Loucy (cell line): Measurements from ENCODE around the gene GNL1.
A peak's percentile ranks its signal among the peaks of the same experiment; 100 is the strongest.

Source experiments
- H2AFZ ChIP-seq: fragments of 200-600 bp; sonication (generic); 2 replicates; pipeline ENCODE4 v1.6.0; 2016; ENCODE audit warnings: antibody characterized with exemption, mild to moderate bottlenecking, low read length, moderate library complexity
- H3F3A ChIP-seq: fragments of 200-600 bp; 2 replicates; pipeline ENCODE4 v1.6.0; 2016; ENCODE audit warnings: antibody characterized with exemption, low read depth, mild to moderate bottlenecking
- H3K27me3 ChIP-seq: fragments of 200-600 bp; sonication (generic); 2 replicates; pipeline ENCODE4 v1.6.1; 2014; ENCODE audit warnings: low read length, mild to moderate bottlenecking; ENCODE audit not compliant: insufficient read depth, poor library complexity, severe bottlenecking
- H3K36me3 ChIP-seq: fragments of 200-600 bp; sonication (generic); 2 replicates; pipeline ENCODE4 v1.6.1; 2016; ENCODE audit warnings: low read length; ENCODE audit not compliant: insufficient read depth
- H3K4me1 ChIP-seq: fragments of 200-600 bp; sonication (generic); 2 replicates; pipeline ENCODE4 v1.5.1; 2014; ENCODE audit warnings: low read length, mild to moderate bottlenecking; ENCODE audit not compliant: insufficient read depth, poor library complexity, severe bottlenecking
- H3K4me2 ChIP-seq: fragments of 200-600 bp; sonication (generic); 2 replicates; pipeline ENCODE4 v1.6.0; 2014; ENCODE audit warnings: antibody characterized with exemption, low read length, low read depth, mild to moderate bottlenecking; ENCODE audit not compliant: poor library complexity, severe bottlenecking
- H3K4me3 ChIP-seq: fragments of 200-600 bp; sonication (generic); 2 replicates; pipeline ENCODE4 v1.5.1; 2014; ENCODE audit warnings: low read length, mild to moderate bottlenecking, mixed read lengths; ENCODE audit not compliant: poor library complexity, severe bottlenecking
- H3K79me2 ChIP-seq: fragments of 200-600 bp; sonication (generic); 2 replicates; pipeline ENCODE4 v1.6.1; 2014; ENCODE audit warnings: low read length; ENCODE audit not compliant: insufficient read depth
- H3K9ac ChIP-seq: fragments of 200-600 bp; sonication (generic); 2 replicates; pipeline ENCODE4 v1.6.0; 2014; ENCODE audit warnings: mild to moderate bottlenecking, low read depth, low read length, moderate library complexity; ENCODE audit not compliant: poor library complexity, severe bottlenecking
- H3K9me2 ChIP-seq: fragments of 200-600 bp; sonication (generic); replicated peaks from 2 replicates; pipeline ENCODE4 v1.6.1; 2016; ENCODE audit warnings: low read depth, low read length, mixed read lengths
- H3K9me3 ChIP-seq: fragments of 200-600 bp; sonication (generic); 2 replicates; pipeline ENCODE4 v1.6.1; 2014; ENCODE audit warnings: mild to moderate bottlenecking, antibody characterized with exemption, low read length, low read depth; ENCODE audit not compliant: insufficient read depth
- H4K20me1 ChIP-seq: fragments of 200-600 bp; sonication (generic); 2 replicates; pipeline ENCODE4 v1.6.0; 2014; ENCODE audit warnings: antibody characterized with exemption, low read length, mild to moderate bottlenecking; ENCODE audit not compliant: insufficient read depth, poor library complexity, severe bottlenecking
- CTCF ChIP-seq: fragments of 200-600 bp; sonication (generic); conservative IDR thresholded peaks from 2 replicates; pipeline ENCODE4 v1.5.1; 2014; ENCODE audit warnings: mild to moderate bottlenecking, antibody characterized with exemption, low read length
- EZH2phosphoT487 ChIP-seq: fragments of 200-600 bp; IDR thresholded peaks from 2 replicates; pipeline ENCODE4 v1.6.1; 2018; ENCODE audit warnings: antibody characterized with exemption, mild to moderate bottlenecking, moderate library complexity, borderline replicate concordance

GNL1 gene

DNA sequence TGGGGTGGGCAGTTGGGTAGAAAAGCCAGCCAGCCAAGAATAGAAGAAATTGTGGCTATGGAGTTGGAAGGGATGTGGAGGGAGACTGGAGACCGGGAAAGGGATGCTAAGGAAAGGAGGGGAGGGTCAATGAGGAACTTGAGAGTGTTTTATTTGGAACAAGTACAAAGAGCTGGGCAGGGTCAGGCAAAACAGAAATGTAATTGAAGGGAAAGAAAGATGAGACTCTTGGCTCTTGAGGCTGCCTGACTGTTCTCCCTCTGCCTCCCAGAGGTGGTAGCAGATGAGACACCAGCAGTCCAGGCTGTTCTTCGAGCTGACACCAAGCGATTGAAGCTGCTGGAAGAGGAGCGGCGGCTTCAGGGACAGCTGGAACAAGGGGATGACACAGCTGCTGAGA is 27.6 kb upstream of the GNL1 start:
- Histone ChIP-seq H3F3A (no peaks in the 10 kb centered on the region), H3K79me2 (no peaks in the 10 kb centered on the region), H3K4me1 (no peaks in the 10 kb centered on the region), H3K9me2 (no peaks in the 10 kb centered on the region), H3K27me3 (no peaks in the 10 kb centered on the region), H3K4me3 (no peak overlapping the region), H3K4me2 (no peak overlapping the region), H3K36me3 (peaks cover 87% of the 10 kb centered on the region; the same call in 1 of the 2 replicates), H4K20me1 (no peaks in the 10 kb centered on the region), H3K9me3 (no peaks in the 10 kb centered on the region), H3K9ac (no peak overlapping the region), H2AFZ (no peak overlapping the region)
- no peak for TF ChIP-seq CTCF
- no peak for TF ChIP-seq EZH2phosphoT487

- no peak overlapping the region for H3K4me2 ChIP-seq
- no peaks in the 10 kb centered on the region for H3K9me3 ChIP-seq
- no peaks in the 10 kb centered on the region for H3K27me3 ChIP-seq
- TF ChIP-seq CTCF (no peak), EZH2phosphoT487 (no peak)
- peaks cover 59% of the 10 kb centered on the region; the same call in 1 of the 2 replicates for H3K36me3 ChIP-seq
- H2AFZ ChIP-seq, result no peak overlapping the region
- H3K4me3 ChIP-seq, result no peak overlapping the region
- H3K9me2 ChIP-seq, result no peaks in the 10 kb centered on the region
- peaks cover 24% of the 10 kb centered on the region for H3K4me1 ChIP-seq
- peaks cover 46% of the 10 kb centered on the region for H3K79me2 ChIP-seq
- H4K20me1 ChIP-seq, result peaks cover 45% of the 10 kb centered on the region
- H3F3A ChIP-seq, result no peaks in the 10 kb centered on the region
- H3K9ac ChIP-seq, result no peak overlapping the region
Observed at GRCh38 chr6:30578051-30578450, 21.8 kb upstream of the GNL1 start.

DNA sequence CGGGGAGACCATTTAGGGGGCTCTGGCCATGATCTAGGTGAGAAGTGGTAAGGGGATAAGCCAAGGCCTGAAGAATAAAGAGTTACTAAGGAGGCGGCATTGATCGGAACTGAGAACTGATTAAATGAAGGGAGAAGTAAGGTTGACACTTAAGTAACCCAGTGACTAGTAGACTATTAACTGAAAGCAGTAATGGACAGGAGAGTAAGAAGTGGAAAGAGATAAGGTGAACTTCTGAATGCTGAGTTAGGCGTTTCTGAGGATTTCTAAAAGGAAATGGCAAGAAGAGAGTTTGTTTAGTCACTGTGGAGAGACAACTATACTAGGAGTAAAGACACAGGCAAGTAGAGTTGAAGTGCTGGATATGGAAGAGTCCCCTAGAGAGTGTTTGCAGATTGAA is 16.8 kb upstream of the GNL1 start:
- Histone ChIP-seq H3K9me3 (no peaks in the 10 kb centered on the region), H3K9me2 (no peaks in the 10 kb centered on the region), H3K4me2 (peak overlapping the region; percentile 88), H3F3A (no peaks in the 10 kb centered on the region), H4K20me1 (peaks cover 60% of the 10 kb centered on the region), H2AFZ (no peak overlapping the region), H3K9ac (peak overlapping the region; percentile 85), H3K4me3 (peak overlapping the region; percentile 91), H3K4me1 (peaks cover 42% of the 10 kb centered on the region), H3K79me2 (peaks cover 63% of the 10 kb centered on the region), H3K36me3 (peaks cover 16% of the 10 kb centered on the region; the same call in 1 of the 2 replicates), H3K27me3 (no peaks in the 10 kb centered on the region)
- TF ChIP-seq CTCF (no peak), EZH2phosphoT487 (no peak)
